Neural cell (in vitro differentiated cells): ENCODE measurements around the gene MIOS.

Experiments
- CTCF ChIP-seq: fragments of 450-650 bp; IDR thresholded peaks from 2 replicates; pipeline ENCODE4 v1.5.1; 2014; ENCODE audit warnings: antibody characterized with exemption, mild to moderate bottlenecking, moderate library complexity; ENCODE audit not compliant: poor library complexity, severe bottlenecking
- EP300 ChIP-seq: fragments of 450-650 bp; conservative IDR thresholded peaks from 2 replicates; pipeline ENCODE4 v1.6.1; 2014; ENCODE audit warnings: antibody characterized with exemption, mild to moderate bottlenecking, moderate library complexity; ENCODE audit not compliant: poor library complexity, severe bottlenecking
- EZH2 ChIP-seq: fragments of 200-600, 300-800 bp; shearing (Covaris generic), sonication (generic); IDR thresholded peaks from 2 replicates; pipeline ENCODE4 v1.6.1; 2014; ENCODE audit warnings: antibody characterized with exemption, low read length, borderline replicate concordance, mild to moderate bottlenecking; ENCODE audit not compliant: insufficient read depth, poor library complexity, severe bottlenecking
- MXI1 ChIP-seq: fragments of 450-650 bp; conservative IDR thresholded peaks from 2 replicates; pipeline ENCODE4 v1.6.1; 2014; ENCODE audit warnings: antibody characterized with exemption, mild to moderate bottlenecking; ENCODE audit not compliant: poor library complexity, severe bottlenecking
- POLR2AphosphoS5 ChIP-seq: IDR thresholded peaks from 2 replicates; pipeline ENCODE4 v1.6.1; 2012
- RAD21 ChIP-seq: fragments of 450-650 bp; conservative IDR thresholded peaks from 2 replicates; pipeline ENCODE4 v1.6.1; 2014; ENCODE audit warnings: antibody characterized with exemption, mild to moderate bottlenecking, moderate library complexity
- REST ChIP-seq: IDR thresholded peaks from 2 replicates; pipeline ENCODE4 v1.6.1; 2012; ENCODE audit warnings: borderline replicate concordance
- SMC3 ChIP-seq: fragments of 450-650 bp; conservative IDR thresholded peaks from 2 replicates; pipeline ENCODE4 v1.6.1; 2014; ENCODE audit warnings: antibody characterized with exemption, mild to moderate bottlenecking, moderate library complexity; ENCODE audit not compliant: poor library complexity
- TAF1 ChIP-seq: IDR thresholded peaks from 2 replicates; pipeline ENCODE4 v1.6.1; 2012; ENCODE audit warnings: low read depth

GRCh38 chr7:7562736-7563135 is 3.9 kb upstream of the MIOS start:
- no peak for TF ChIP-seq EP300
- no peak for TF ChIP-seq CTCF
- TF ChIP-seq RAD21, result no peak
- no peak for TF ChIP-seq TAF1
- TF ChIP-seq POLR2AphosphoS5, result no peak
- no peak for TF ChIP-seq EZH2
- no peak for TF ChIP-seq REST
- TF ChIP-seq MXI1, result no peak
- TF ChIP-seq SMC3, result no peak
